Neuron (in vitro differentiated cells): ENCODE data around the gene PPP1R8.

ENCODE experiments used
- H2AFZ ChIP-seq: one replicate; pipeline ENCODE4 v1.6.1; 2013; ENCODE audit warnings: low read depth, mild to moderate bottlenecking, inconsistent platforms, low read length, moderate library complexity
- H3K27me3 ChIP-seq: one replicate; pipeline ENCODE4 v1.6.1; 2013; ENCODE audit warnings: low read length; ENCODE audit not compliant: insufficient read depth
- H3K36me3 ChIP-seq: one replicate; pipeline ENCODE4 v1.6.1; 2013; ENCODE audit warnings: low read length; ENCODE audit not compliant: insufficient read depth
- H3K4me1 ChIP-seq: one replicate; pipeline ENCODE4 v1.6.1; 2013; ENCODE audit warnings: low read length; ENCODE audit not compliant: insufficient read depth
- H3K4me3 ChIP-seq: 2 replicates; pipeline ENCODE4 v1.5.1; 2013; ENCODE audit warnings: mild to moderate bottlenecking, low read length, moderate library complexity
- H3K9me3 ChIP-seq: one replicate; pipeline ENCODE4 v1.6.1; 2013; ENCODE audit warnings: low read length

Gene PPP1R8

DNA sequence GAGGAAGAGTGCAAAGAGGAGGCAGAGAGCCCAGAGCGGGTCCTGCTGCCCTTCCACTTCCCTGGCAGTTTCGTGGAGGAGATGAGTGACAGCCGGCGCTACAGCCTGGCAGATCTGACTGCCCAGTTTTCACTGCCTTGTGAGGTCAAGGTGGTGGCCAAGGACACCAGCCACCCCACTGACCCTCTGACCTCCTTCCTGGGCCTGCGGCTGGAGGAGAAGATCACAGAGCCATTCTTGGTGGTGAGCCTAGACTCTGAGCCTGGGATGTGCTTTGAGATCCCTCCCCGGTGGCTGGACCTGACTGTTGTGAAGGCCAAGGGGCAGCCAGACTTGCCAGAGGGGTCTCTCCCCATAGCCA is 51.9 kb downstream of the PPP1R8 start:
- Histone ChIP-seq H3K27me3 (no peaks in the 10 kb centered on the region), H3K4me3 (no peak overlapping the region), H2AFZ (no peak overlapping the region), H3K36me3 (peaks cover 8% of the 10 kb centered on the region), H3K4me1 (no peaks in the 10 kb centered on the region), H3K9me3 (no peaks in the 10 kb centered on the region)

DNA sequence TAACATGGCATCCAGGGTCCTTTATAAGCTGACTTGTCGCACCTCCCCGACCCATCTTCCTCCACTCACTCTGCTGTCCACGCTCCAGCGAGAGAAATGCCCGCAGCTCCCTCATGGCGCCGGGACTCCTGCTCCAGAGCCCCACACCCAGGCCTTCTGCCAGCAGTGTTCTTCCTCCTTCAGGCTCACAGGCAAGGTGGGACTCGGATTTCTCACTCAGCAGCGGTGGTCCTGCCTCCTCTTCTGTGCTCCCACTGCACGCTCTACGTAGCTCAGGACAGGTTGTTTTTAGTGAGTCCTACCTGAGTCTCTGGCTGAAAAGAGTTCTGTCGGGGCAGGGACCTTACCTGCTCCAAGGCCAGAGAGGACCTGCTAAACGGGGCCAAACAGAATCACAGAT is 53.0 kb downstream of the PPP1R8 start:
- Histone ChIP-seq H3K27me3 (no peaks in the 10 kb centered on the region), H3K9me3 (no peaks in the 10 kb centered on the region)

DNA sequence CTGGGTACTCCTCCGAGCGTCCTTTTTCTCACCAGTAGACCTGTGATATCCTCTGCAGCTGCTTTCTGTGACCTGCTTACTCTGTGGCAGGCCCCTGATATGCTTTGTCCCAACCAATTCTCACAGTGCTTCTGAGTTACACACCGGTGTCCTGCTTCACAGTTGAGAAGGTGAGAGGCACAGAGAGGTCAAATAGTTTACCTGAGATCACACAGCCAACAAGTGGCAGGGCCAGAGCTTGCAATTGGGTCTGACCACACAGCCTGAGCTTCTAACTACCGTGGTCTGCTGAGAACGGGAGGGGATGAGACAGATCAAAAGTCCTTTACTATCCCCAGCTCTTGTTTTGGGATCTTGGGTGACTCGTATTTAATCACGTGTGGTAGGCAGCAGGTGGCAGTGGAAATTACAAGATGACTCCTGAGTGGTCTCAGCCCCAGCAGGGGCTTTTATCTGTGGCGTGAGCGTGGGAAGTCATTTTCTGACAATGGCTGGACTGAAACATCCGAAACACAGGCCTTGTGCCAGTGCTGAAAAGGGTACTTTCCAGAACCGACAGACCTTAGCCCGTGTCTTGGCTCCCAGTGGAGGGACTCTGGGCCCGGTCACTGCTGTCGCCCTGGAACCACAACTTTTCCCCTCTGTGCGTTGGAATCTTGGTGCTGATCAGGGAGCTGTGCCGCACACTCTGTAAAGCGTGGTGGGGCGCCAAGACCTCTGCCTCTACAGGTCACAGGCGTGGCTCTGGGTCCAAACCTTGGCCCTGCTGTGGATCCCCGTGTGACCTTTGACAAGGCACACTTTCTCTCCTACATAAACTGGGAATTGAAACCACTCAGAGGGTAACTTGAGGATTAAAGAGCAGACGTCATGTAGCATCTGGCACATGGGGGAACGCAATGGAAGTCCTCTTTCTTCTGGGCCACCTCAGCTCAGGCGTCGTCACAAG is 53.7 kb downstream of the PPP1R8 start:
- Histone ChIP-seq H3K9me3 (no peaks in the 10 kb centered on the region), H3K36me3 (peaks cover 9% of the 10 kb centered on the region), H2AFZ (no peak overlapping the region), H3K4me1 (no peaks in the 10 kb centered on the region), H3K27me3 (no peaks in the 10 kb centered on the region), H3K4me3 (no peak overlapping the region)

More for the DNA sequence above, 53.0 kb downstream of the PPP1R8 start:
- Histone ChIP-seq H3K4me3 (no peak overlapping the region), H2AFZ (no peak overlapping the region), H3K36me3 (peaks cover 8% of the 10 kb centered on the region), H3K4me1 (no peaks in the 10 kb centered on the region)

DNA sequence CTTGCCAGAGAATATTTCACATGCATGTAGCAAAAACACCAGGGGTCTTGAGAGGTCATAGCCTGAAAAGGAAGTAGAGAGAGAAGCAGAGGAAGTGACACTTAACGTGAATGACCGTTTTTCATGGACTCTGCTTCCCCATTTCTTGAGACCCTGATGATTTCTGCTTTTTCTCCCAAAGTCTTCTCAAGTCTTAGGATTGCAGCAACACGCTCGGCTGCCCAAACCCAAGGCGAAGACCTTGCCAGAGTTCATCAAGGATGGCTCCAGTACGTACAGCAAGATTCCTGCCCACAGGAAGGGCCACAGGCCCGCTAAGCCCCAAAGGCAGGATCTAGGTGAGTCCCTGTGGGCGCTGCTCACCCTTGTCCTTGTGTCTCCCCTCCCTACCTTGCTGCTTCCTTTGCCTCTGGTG is 54.5 kb downstream of the PPP1R8 start:
- Histone ChIP-seq H3K36me3 (peaks cover 14% of the 10 kb centered on the region), H3K4me3 (no peak overlapping the region), H3K4me1 (no peaks in the 10 kb centered on the region), H3K9me3 (no peaks in the 10 kb centered on the region), H2AFZ (no peak overlapping the region), H3K27me3 (no peaks in the 10 kb centered on the region)

DNA sequence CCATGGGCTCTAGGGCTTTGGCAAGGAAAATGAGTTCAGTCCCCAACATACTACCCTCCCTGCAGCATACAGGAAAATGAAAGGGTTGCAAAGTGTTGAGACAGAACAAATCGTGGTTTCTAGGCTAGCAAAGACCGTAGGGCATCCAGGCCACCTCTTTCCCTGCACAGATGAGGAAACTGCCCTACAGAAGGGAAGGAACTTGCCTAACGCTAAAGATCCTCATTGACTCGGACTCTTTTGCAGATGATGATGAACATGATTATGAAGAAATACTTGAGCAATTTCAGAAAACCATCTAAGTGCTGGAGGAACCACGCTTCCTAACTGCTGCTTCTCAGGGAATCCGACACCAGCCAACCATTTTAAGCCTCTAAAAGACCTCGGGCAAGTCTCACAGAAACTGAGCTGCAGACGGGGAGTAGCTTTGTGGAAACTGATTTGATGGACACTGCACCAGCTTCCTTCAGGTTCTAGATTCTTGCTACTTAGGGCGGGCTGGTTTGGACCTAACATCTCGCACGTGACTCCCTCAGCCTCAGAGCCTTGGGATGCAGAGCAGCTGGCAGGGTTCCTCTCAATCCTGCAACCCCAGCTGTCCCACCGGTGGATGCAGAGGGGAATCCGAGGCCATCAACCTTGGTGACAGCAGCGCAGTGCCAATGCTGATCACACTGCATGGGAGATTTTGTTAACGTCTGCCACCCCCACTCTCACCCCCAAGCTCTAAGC is 55.2 kb downstream of the PPP1R8 start:
- no peaks in the 10 kb centered on the region for H3K4me1 ChIP-seq
- H3K27me3 ChIP-seq: no peaks in the 10 kb centered on the region
- no peaks in the 10 kb centered on the region for H3K9me3 ChIP-seq
- H3K36me3 ChIP-seq: peaks cover 15% of the 10 kb centered on the region
- no peak overlapping the region for H3K4me3 ChIP-seq
- H2AFZ ChIP-seq: no peak overlapping the region

DNA sequence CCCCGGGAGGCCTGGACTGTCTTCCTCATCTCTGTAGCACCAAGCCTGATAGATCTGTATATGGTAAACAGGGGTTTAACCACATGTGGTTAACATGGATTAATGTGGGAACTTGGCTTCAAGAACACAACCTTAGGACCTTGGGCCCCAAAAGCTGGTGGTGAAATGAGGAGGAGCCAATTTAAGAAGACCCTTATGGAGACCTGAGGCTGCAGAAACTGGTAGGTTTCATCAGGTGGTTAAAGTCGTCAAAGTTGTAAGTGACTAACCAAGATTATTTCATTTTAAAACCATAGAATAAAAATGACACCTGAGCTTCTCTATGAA is 55.7 kb downstream of the PPP1R8 start:
- no peaks in the 10 kb centered on the region for H3K27me3 ChIP-seq
- no peaks in the 10 kb centered on the region for H3K9me3 ChIP-seq
- no peak overlapping the region for H3K4me3 ChIP-seq
- peaks cover 20% of the 10 kb centered on the region for H3K36me3 ChIP-seq
- H2AFZ ChIP-seq: no peak overlapping the region
- H3K4me1 ChIP-seq: no peaks in the 10 kb centered on the region

DNA sequence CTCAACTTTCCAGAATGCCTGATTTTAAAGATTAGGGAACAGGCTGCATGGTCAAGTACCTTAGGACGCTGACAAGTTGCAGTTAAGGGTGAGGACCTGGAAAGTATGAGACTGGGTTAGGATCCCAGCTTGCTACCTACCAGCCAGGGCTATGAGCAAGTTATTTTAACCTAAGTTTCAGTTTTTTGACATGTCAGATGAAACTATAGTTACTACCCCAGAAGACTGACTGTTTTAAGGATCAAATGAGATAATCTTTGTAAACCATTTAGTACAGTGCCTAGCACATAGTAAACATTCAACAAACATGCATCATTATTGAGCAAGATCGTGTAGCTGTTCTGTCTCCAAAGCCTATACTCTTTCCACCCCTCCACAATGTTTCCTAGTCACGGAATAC is 56.2 kb downstream of the PPP1R8 start:
- Histone ChIP-seq H3K4me1 (no peaks in the 10 kb centered on the region), H2AFZ (no peak overlapping the region), H3K4me3 (no peak overlapping the region), H3K36me3 (peaks cover 25% of the 10 kb centered on the region), H3K9me3 (no peaks in the 10 kb centered on the region), H3K27me3 (no peaks in the 10 kb centered on the region)

DNA sequence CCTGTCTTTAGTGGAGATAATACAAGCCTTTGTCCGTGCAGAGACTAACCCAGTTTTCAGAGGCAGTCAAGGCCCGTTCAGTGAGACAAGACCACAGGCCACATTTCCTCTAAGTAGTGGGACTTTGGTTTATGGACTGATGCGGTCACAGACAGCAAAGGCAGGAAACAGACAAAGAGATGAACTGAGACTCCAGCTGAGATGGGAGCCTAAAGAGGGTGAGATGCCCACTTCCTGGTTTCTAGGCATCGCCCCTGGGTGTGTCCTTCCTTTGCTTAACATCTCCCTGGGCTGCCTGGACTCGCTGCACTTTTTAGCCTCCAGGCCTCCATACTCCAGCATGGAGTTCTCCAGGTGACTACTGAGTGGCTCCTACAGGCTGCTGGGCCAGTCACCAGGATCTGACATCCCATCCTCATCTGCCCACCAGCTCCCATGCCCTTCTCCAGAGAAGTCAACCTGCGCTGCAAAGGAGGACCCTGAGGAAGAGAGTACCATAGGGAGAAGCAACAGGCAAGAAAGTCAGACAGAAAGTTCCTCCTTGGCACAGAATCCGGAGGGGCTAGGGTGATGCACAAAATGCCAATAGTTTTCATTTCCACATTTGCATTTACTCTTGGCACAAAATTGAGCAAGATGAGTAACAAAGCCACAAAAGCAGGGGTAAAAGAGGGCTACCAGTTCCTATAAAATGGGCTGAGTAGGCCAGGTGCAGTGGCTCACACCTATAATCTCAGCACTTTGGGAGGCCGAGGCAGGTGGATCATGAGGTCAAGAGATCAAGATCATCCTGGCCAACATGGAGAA is 56.8 kb downstream of the PPP1R8 start:
- Histone ChIP-seq H3K9me3 (no peaks in the 10 kb centered on the region), H3K27me3 (no peaks in the 10 kb centered on the region), H3K36me3 (peaks cover 32% of the 10 kb centered on the region), H3K4me1 (no peaks in the 10 kb centered on the region), H3K4me3 (no peak overlapping the region), H2AFZ (no peak overlapping the region)

DNA sequence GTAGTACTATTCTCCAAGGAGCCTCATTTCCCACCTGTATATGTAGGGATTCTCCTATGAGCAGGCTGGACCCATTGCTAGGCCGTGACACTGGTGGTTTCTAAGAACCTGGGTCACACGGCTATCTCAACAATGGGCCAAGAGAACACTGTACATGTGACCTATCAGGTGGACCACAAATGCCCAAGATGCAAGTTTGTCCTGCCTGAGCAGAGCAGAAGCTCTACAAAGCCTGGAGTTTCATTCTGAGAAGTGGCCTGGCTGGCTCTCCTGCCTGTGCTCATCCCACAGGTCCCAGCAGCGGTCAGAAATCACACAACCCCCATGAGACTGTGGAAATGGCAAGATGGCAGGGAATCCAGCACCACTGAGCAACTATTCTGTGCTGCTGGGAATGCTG is 58.9 kb downstream of the PPP1R8 start:
- H3K9me3 ChIP-seq: no peaks in the 10 kb centered on the region
- H3K27me3 ChIP-seq: no peaks in the 10 kb centered on the region
- H3K36me3 ChIP-seq: peaks cover 47% of the 10 kb centered on the region
- no peak overlapping the region for H2AFZ ChIP-seq
- H3K4me1 ChIP-seq: peaks cover 1% of the 10 kb centered on the region
- no peak overlapping the region for H3K4me3 ChIP-seq

DNA sequence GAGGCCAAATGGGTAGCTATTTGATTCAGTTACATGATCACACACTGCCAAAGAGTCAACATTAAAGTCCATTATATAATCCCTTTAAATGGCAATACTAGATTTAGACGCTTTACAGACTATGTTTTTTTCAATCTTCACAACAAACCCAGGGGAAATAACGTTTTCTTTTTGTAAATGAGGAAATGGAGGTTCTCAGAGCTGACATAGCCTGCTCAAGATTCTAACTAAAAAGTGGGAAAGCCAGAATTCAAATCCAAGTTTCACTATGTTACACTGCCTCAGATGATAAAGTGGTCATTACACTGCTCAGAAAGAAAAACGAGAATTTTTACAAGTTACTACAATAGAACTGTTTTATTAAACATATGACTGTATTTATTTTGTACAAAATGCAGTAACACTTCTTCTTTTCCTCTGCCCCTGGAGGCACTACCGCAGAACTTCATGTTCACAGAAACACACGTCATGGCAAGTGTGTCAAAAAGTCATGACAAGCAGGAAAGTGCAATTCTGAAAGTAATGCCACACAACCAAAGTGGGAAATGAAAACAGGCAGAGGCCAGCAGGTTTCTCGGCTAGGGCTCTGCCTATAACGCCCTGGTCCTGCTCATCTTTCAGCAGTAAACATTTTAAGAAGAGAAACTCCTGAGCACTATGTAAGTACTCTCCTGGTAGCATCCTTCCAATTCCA is 60.8 kb downstream of the PPP1R8 start:
- Histone ChIP-seq H3K4me3 (no peak overlapping the region), H3K9me3 (no peaks in the 10 kb centered on the region), H3K36me3 (peaks cover 63% of the 10 kb centered on the region), H3K27me3 (no peaks in the 10 kb centered on the region), H2AFZ (no peak overlapping the region), H3K4me1 (peaks cover 5% of the 10 kb centered on the region)

DNA sequence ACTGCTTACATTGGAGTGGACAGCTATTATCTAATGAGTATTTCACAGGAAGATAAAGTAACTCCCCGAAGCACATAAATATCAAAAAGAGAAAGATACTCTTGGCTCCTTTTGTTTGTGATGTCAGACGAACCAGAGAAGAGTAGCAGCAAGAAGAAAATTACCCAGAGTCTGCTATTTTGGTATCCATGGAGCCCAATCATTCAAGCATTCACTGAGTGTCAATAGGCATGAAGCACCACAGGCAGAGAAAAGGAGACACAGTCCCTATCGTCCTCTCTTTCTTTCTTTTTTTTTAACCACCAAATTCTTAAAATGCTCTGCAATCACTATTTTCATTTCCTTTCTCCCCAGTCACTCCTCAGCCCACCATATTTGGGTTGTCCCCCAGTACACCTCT is 63.9 kb downstream of the PPP1R8 start:
- no peaks in the 10 kb centered on the region for H3K9me3 ChIP-seq
- H2AFZ ChIP-seq: no peak overlapping the region
- peaks cover 79% of the 10 kb centered on the region for H3K36me3 ChIP-seq
- no peaks in the 10 kb centered on the region for H3K27me3 ChIP-seq
- peaks cover 5% of the 10 kb centered on the region for H3K4me1 ChIP-seq
- no peak overlapping the region for H3K4me3 ChIP-seq
